Testis (tissue), 3 donors: ENCODE measurements around the gene VIPR1. TPM values are rescaled to one million over a fixed set of nuclear protein-coding genes. Genes with fewer than 3 reads are reported as not detected.

Experiments used
- DNase-seq: peaks from one replicate; pipeline ENCODE4 v3.0.0-alpha.2; 2019
- H3K27ac ChIP-seq, 2 donors: fragments of 200-600 bp; sonication (generic); one replicate each; pipeline ENCODE4 v1.5.1; 2019
- H3K27me3 ChIP-seq: fragments of 200-600 bp; sonication (generic); one replicate; pipeline ENCODE4 v1.5.1; 2019
- H3K36me3 ChIP-seq: fragments of 200-600 bp; sonication (generic); one replicate; pipeline ENCODE4 v1.5.1; 2017; ENCODE audit warnings: low read depth; ENCODE audit errors: missing control alignments
- H3K4me1 ChIP-seq: fragments of 200-600 bp; sonication (generic); one replicate; pipeline ENCODE4 v1.5.1; 2019
- H3K4me3 ChIP-seq, 2 donors: fragments of 200-600 bp; sonication (generic); one replicate each; pipeline ENCODE4 v1.5.1; 2017 to 2019
- H3K9me3 ChIP-seq: fragments of 200-600 bp; sonication (generic); one replicate; pipeline ENCODE4 v1.5.1; 2017
- CTCF ChIP-seq, 3 experiments: fragments of 450-650 bp in 2 of 3; fragments of 200-600 bp in 1 of 3; sonication (generic) in 1 of 3; IDR thresholded peaks; one replicate each; pipeline ENCODE4 v1.5.1; 2016 to 2019; ENCODE audit warnings: antibody characterized with exemption in 3 of 3, mild to moderate bottlenecking in 2 of 3, moderate library complexity in 1 of 3
- POLR2A ChIP-seq: fragments of 450-650 bp; IDR thresholded peaks from one replicate; pipeline ENCODE4 v1.6.1; 2017; ENCODE audit warnings: antibody characterized with exemption, mild to moderate bottlenecking, moderate library complexity
- WGBS, 2 donors: methylation state at CpG; one replicate each; pipeline ENCODE4 v1.1.5; 2018; 5-methylcytosine and 5-hydroxymethylcytosine counted together
- intact Hi-C: fragments of 100-400 bp; cut with DNase I; formaldehyde crosslinking; loops from one replicate; pipeline ENCODE4 v1.15.1; 2023; ENCODE audit warnings: low total_unique reads
- polyA plus RNA-seq: library from polyadenylated mRNA; stranded (reverse); fragments of 350-450 nt; fragmentation: Illumina TruSeq; extraction: RNeasy Lipid Tissue Mini Kit (QIAGEN cat#74804); gene quantifications from one replicate; pipeline ENCODE4 v1.2.3, GENCODE V29; 2014; ENCODE audit warnings: low read depth, low replicate concordance; ENCODE audit not compliant: insufficient read depth
- total RNA-seq, 2 donors: library from RNA; depleted of rRNA; stranded (reverse); fragments of >200 nt; gene quantifications; one replicate each; pipeline ENCODE4 v1.2.3, GENCODE V29; 2016

VIPR1 gene
- total and polyA plus RNA-seq, 3 donors from 2014 or later = 3.4 to 10.2 (median 4.6) TPM

- 89 to 90% methylated on average over 11 of the region's 11 CpGs for WGBS, 2 donors
- no peak for DNase-seq
- no peak overlapping the region for H3K27ac ChIP-seq
- H3K4me3 ChIP-seq = no peak overlapping the region
- TF ChIP-seq CTCF (IDR thresholded peaks at IDR 0.05) (no peak), POLR2A (no peak)
- H3K27me3 ChIP-seq = no peaks in the 10 kb centered on the region
- no peaks in the 10 kb centered on the region for H3K36me3 ChIP-seq
- H3K4me1 ChIP-seq = no peaks in the 10 kb centered on the region
- H3K9me3 ChIP-seq = no peaks in the 10 kb centered on the region
- intact Hi-C loops = no loop called here
Measured at GRCh38 chr3:42527368-42527917, 25.0 kb downstream of the VIPR1 start.

- no peak for TF ChIP-seq CTCF (IDR thresholded peaks at IDR 0.05)
- no peak for TF ChIP-seq POLR2A
- H3K4me1 ChIP-seq = no peaks in the 10 kb centered on the region
- no peaks in the 10 kb centered on the region for H3K27me3 ChIP-seq
- intact Hi-C loops = no loop called here
- no peak for DNase-seq
- WGBS, 2 donors = 82 to 92% methylated on average over 2 of the region's 2 CpGs
- no peak overlapping the region for H3K27ac ChIP-seq
- no peak overlapping the region for H3K4me3 ChIP-seq
- no peaks in the 10 kb centered on the region for H3K36me3 ChIP-seq
- H3K9me3 ChIP-seq = no peaks in the 10 kb centered on the region
Measured at GRCh38 chr3:42529468-42529867, 27.0 kb downstream of the VIPR1 start.

GRCh38 chr3:42530073-42530472 is 27.6 kb downstream of the VIPR1 start:
- Histone ChIP-seq H3K36me3 (no peaks in the 10 kb centered on the region), H3K4me1 (no peaks in the 10 kb centered on the region), H3K27me3 (no peaks in the 10 kb centered on the region), H3K9me3 (no peaks in the 10 kb centered on the region), H3K4me3 (no peak overlapping the region), H3K27ac (no peak overlapping the region)
- no peak for DNase-seq
- intact Hi-C loops = no loop called here
- TF ChIP-seq CTCF (IDR thresholded peaks at IDR 0.05) (no peak), POLR2A (no peak)

GRCh38 chr3:42531470-42531869 is 29.0 kb downstream of the VIPR1 start:
- Histone ChIP-seq H3K36me3 (no peaks in the 10 kb centered on the region), H3K27me3 (no peaks in the 10 kb centered on the region), H3K4me1 (no peaks in the 10 kb centered on the region), H3K27ac (no peak overlapping the region), H3K4me3 (no peak overlapping the region), H3K9me3 (no peaks in the 10 kb centered on the region)
- no peak for DNase-seq
- 86 to 92% methylated on average over 6 of the region's 6 CpGs for WGBS, 2 donors
- TF ChIP-seq CTCF (IDR thresholded peaks at IDR 0.05) = no peak
- TF ChIP-seq POLR2A = no peak
- intact Hi-C loops = no loop called here

GRCh38 chr3:42532229-42532628 is 29.8 kb downstream of the VIPR1 start:
- WGBS, 2 donors = 85 to 91% methylated on average over 4 of the region's 4 CpGs
- Histone ChIP-seq H3K27me3 (no peaks in the 10 kb centered on the region), H3K27ac (no peak overlapping the region), H3K4me3 (no peak overlapping the region), H3K4me1 (no peaks in the 10 kb centered on the region), H3K9me3 (no peaks in the 10 kb centered on the region), H3K36me3 (no peaks in the 10 kb centered on the region)
- TF ChIP-seq POLR2A = no peak
- TF ChIP-seq CTCF (IDR thresholded peaks at IDR 0.05) = no peak
- no peak for DNase-seq
- intact Hi-C loops = no loop called here
